ENCODE measurements around the gene RPN1.

Gene RPN1

GRCh38 chr3:128576290-128576689 lies 74.3 kb downstream of the RPN1 start:
- DNase-seq: no peak

GRCh38 chr3:128575777-128576176 lies 74.8 kb downstream of the RPN1 start:
- no peak for DNase-seq

GRCh38 chr3:128573707-128574162 lies 76.9 kb downstream of the RPN1 start:
- DNase-seq: no peak

GRCh38 chr3:128573160-128573559 lies 77.5 kb downstream of the RPN1 start:
- no peak for DNase-seq

GRCh38 chr3:128572644-128573105 lies 77.9 kb downstream of the RPN1 start:
- no peak for DNase-seq

- no peak for DNase-seq
Observed at GRCh38 chr3:128572013-128572412, 78.6 kb downstream of the RPN1 start.
